Panc1 (cell line): Measurements from ENCODE around the gene FYCO1. TPM values are rescaled to one million over a fixed set of nuclear protein-coding genes. Genes with fewer than 3 reads are reported as not detected.

ENCODE experiments used
- ATAC-seq: fragments of 200-7000 bp; cut with Tn5 transposase; 2 replicates; pipeline ENCODE4 v1.9.1; 2020; ENCODE audit warnings: mild to moderate bottlenecking, moderate library complexity
- BruUV-seq: library from RNA; stranded (reverse); fragments of 400-500 nt; replicated peaks from 2 replicates; lab custom pipeline; 2021; lab: Mats Ljungman, UMichigan
- CTCF ChIA-PET: fragments of 300-600 bp; sonication (Branson Sonifier 250); formaldehyde crosslinking; loops from one replicate; lab custom pipeline; 2022; ENCODE audit warnings: antibody characterized with exemption; lab: Charles Lee
- POLR2A ChIA-PET: fragments of 300-600 bp; sonication (Branson Sonifier 250); formaldehyde crosslinking; loops from one replicate; lab custom pipeline; 2022; ENCODE audit warnings: antibody characterized with exemption; lab: Charles Lee
- DNase-seq: peaks from one replicate; pipeline ENCODE4 v3.0.0-alpha.2; 2010; ENCODE audit warnings: low read depth, low spot score
- H3K27ac ChIP-seq: 2 replicates; pipeline ENCODE4 v1.5.1; 2011; ENCODE audit warnings: mild to moderate bottlenecking, low read length, inconsistent platforms
- H3K27me3 ChIP-seq: fragments of 200-500 bp; sonication (Bioruptor generic); 2 replicates; pipeline ENCODE4 v1.6.0; 2014; ENCODE audit warnings: low read length, inconsistent platforms; ENCODE audit not compliant: control insufficient read depth, insufficient read depth
- H3K36me3 ChIP-seq: fragments of 200-500 bp; sonication (Bioruptor generic); 2 replicates; pipeline ENCODE4 v1.5.1; 2014; ENCODE audit warnings: inconsistent platforms, mild to moderate bottlenecking, low read length, moderate library complexity; ENCODE audit not compliant: control insufficient read depth, insufficient read depth
- H3K4me1 ChIP-seq: 2 replicates; pipeline ENCODE4 v1.5.1; 2011; ENCODE audit warnings: inconsistent platforms, mild to moderate bottlenecking, low read length, moderate library complexity; ENCODE audit not compliant: control insufficient read depth, insufficient read depth
- H3K4me3 ChIP-seq, 2 experiments: 2 replicates each; pipeline ENCODE4 v1.5.1; 2011 to 2012; ENCODE audit warnings: low read depth in 2 of 2, low read length in 2 of 2, mild to moderate bottlenecking in 2 of 2, inconsistent platforms in 1 of 2, moderate library complexity in 1 of 2
- H3K9me3 ChIP-seq: fragments of 200-500 bp; sonication (Bioruptor generic); 2 replicates; pipeline ENCODE4 v1.5.1; 2014; ENCODE audit warnings: low read depth, mild to moderate bottlenecking, inconsistent platforms, low read length, moderate library complexity; ENCODE audit not compliant: control insufficient read depth, insufficient read depth
- CTCF ChIP-seq: fragments of 450-650 bp; IDR thresholded peaks from 2 replicates; pipeline ENCODE4 v1.5.1; 2017; ENCODE audit warnings: mild to moderate bottlenecking
- POLR2AphosphoS5 ChIP-seq: IDR thresholded peaks from 2 replicates; pipeline ENCODE4 v1.6.1; 2012; ENCODE audit warnings: mild to moderate bottlenecking, low read depth, low read length, moderate library complexity
- REST ChIP-seq, 2 experiments: IDR thresholded peaks; 2 replicates each; pipeline ENCODE4 v1.6.1; 2011 to 2012; ENCODE audit warnings: low read depth in 2 of 2, control low read depth in 1 of 2, low read length in 1 of 2, mild to moderate bottlenecking in 1 of 2, moderate library complexity in 1 of 2; ENCODE audit not compliant: insufficient read depth in 1 of 2
- SIN3A ChIP-seq: IDR thresholded peaks from 2 replicates; pipeline ENCODE4 v1.6.1; 2012; ENCODE audit warnings: low read depth, mild to moderate bottlenecking, low read length, moderate library complexity, borderline replicate concordance; ENCODE audit not compliant: insufficient read depth
- TCF7L2 ChIP-seq: IDR thresholded peaks from 2 replicates; pipeline ENCODE4 v1.6.1; 2011; ENCODE audit warnings: mild to moderate bottlenecking, low read depth, low read length, inconsistent platforms
- in situ Hi-C: cut with HindIII; loops from 2 replicates; pipeline ENCODE4 v1.10.0; 2016; ENCODE audit warnings: low sequenced_read_pairs, low pct_unique_long_range_greater_than_20kb
- intact Hi-C: fragments of 100-400 bp; cut with micrococcal nuclease; formaldehyde crosslinking; loops from one replicate; pipeline ENCODE4 v1.10.0; 2022; ENCODE audit not compliant: unreplicated experiment
- total RNA-seq: library from RNA; stranded (reverse); gene quantifications from one replicate; pipeline ENCODE4 v1.2.1, GENCODE V29; 2021; ENCODE audit not compliant: unreplicated experiment

FYCO1 gene
- total RNA-seq, 1 experiment from 2014 or later: 8.7 TPM

GRCh38 chr3:45868213-45868612, 127.4 kb downstream of the FYCO1 start:
- Histone ChIP-seq H3K27ac (no peak overlapping the region), H3K36me3 (no peaks in the 10 kb centered on the region), H3K4me1 (no peaks in the 10 kb centered on the region), H3K9me3 (no peaks in the 10 kb centered on the region), H3K27me3 (no peaks in the 10 kb centered on the region; the same call in 1 of the 2 replicates), H3K4me3 (no peak overlapping the region)
- no TSS peak for BruUV-seq
- TF ChIP-seq CTCF (no peak), REST (IDR thresholded peaks at IDR 0.05; ENCODE audit: insufficient read depth in 1 of 2, low read depth in 2 of 2, low read length in 1 of 2) (no peak), POLR2AphosphoS5 (no peak), SIN3A (no peak), TCF7L2 (no peak)
- POLR2A ChIA-PET: no interaction called here
- intact Hi-C loops: no loop called here
- CTCF ChIA-PET: no interaction called here
- ATAC-seq (no peak), DNase-seq (no peak)
- in situ Hi-C loops: no loop called here

Other genes with a start within 250 kb of the FYCO1 start
- gene SLC6A20, start 199.3 kb downstream of the FYCO1 start, total RNA-seq: 0.28 TPM
- gene LZTFL1, start 153.7 kb downstream of the FYCO1 start, total RNA-seq: 12.3 TPM
- gene CCR9, start 109.3 kb downstream of the FYCO1 start, total RNA-seq: not detected
- gene CXCR6, start 52.4 kb downstream of the FYCO1 start, total RNA-seq: not detected
- gene XCR1, start 31.7 kb upstream of the FYCO1 start, total RNA-seq: not detected
- gene CCR1, start 212.5 kb upstream of the FYCO1 start, total RNA-seq: not detected
- gene CCR3, start 246.6 kb upstream of the FYCO1 start, total RNA-seq: not detected